SHP77 treated with DMSO at 0.1 percent for 48 hours (cell line): ENCODE data around the gene RASGRF2.

Source experiments
- DNase-seq: peaks from one replicate; lab custom pipeline; 2025; lab: John Stamatoyannopoulos, UW

Gene RASGRF2

GRCh38 chr5:81208904-81209303, 248.7 kb downstream of the RASGRF2 start:
- DNase-seq = no peak

GRCh38 chr5:81209386-81209785, 249.2 kb downstream of the RASGRF2 start:
- DNase-seq = no peak

- no peak for DNase-seq
Observed at GRCh38 chr5:81209869-81210493, 249.8 kb downstream of the RASGRF2 start.

GRCh38 chr5:81212211-81212751, 252.1 kb downstream of the RASGRF2 start:
- no peak for DNase-seq

GRCh38 chr5:81213070-81213469, 252.9 kb downstream of the RASGRF2 start:
- DNase-seq = no peak

- no peak for DNase-seq
Observed at GRCh38 chr5:81214848-81215247, 254.7 kb downstream of the RASGRF2 start.

- DNase-seq = no peak
Observed at GRCh38 chr5:81216152-81216551, 256.0 kb downstream of the RASGRF2 start.

GRCh38 chr5:81219389-81219788, 259.2 kb downstream of the RASGRF2 start:
- DNase-seq = no peak

- no peak for DNase-seq
Observed at GRCh38 chr5:81222285-81222684, 262.1 kb downstream of the RASGRF2 start.

- DNase-seq = no peak
Observed at GRCh38 chr5:81225463-81225862, 265.3 kb downstream of the RASGRF2 start.

GRCh38 chr5:81226286-81226685, 266.1 kb downstream of the RASGRF2 start:
- DNase-seq = no peak

- no peak for DNase-seq
Observed at GRCh38 chr5:81226949-81227348, 266.8 kb downstream of the RASGRF2 start.

- no peak for DNase-seq
Observed at GRCh38 chr5:81228084-81228483, 267.9 kb downstream of the RASGRF2 start.

- no peak for DNase-seq
Observed at GRCh38 chr5:81230416-81230815, 270.3 kb downstream of the RASGRF2 start.

- DNase-seq = no peak
Observed at GRCh38 chr5:81232464-81233079, 272.4 kb downstream of the RASGRF2 start.

- no peak for DNase-seq
Observed at GRCh38 chr5:81233080-81233634, 273.0 kb downstream of the RASGRF2 start, which contains the start of gene CKMT2. TSS of gene CKMT2 (plus strand) at chr5:81233322. CDS start at chr5:81251133, 17,811 bp downstream.

- DNase-seq = no peak
Observed at GRCh38 chr5:81234299-81234698, 274.1 kb downstream of the RASGRF2 start.

- no peak for DNase-seq
Observed at GRCh38 chr5:81234801-81235200, 274.6 kb downstream of the RASGRF2 start.

GRCh38 chr5:81235287-81236072, 275.3 kb downstream of the RASGRF2 start:
- DNase-seq = no peak

- no peak for DNase-seq
Observed at GRCh38 chr5:81238460-81238859, 278.3 kb downstream of the RASGRF2 start.

- no peak for DNase-seq
Observed at GRCh38 chr5:81239613-81240012, 279.4 kb downstream of the RASGRF2 start.

- no peak for DNase-seq
Observed at GRCh38 chr5:81241001-81241400, 280.8 kb downstream of the RASGRF2 start.
